GM23338 (cell line): ENCODE data around the gene DMGDH.

Experiments
- CREB1 ChIP-seq: fragments of 250-450 bp; sonication (Bioruptor Pico); IDR thresholded peaks from 2 replicates; pipeline ENCODE4 v1.5.0; 2020; ENCODE audit warnings: low read depth, mild to moderate bottlenecking, moderate library complexity
- CTCF ChIP-seq, 2 experiments: fragments of 200-600 bp in 1 of 2; sonication (generic) in 1 of 2; conservative IDR thresholded peaks; 2 replicates each; pipeline versions ENCODE4 v1.5.1 to v1.6.1; 2016 to 2017; ENCODE audit warnings: antibody characterized with exemption in 2 of 2, low read depth in 2 of 2, mild to moderate bottlenecking in 2 of 2, moderate library complexity in 1 of 2
- EZH2 ChIP-seq: fragments of 200-600 bp; sonication (generic); IDR thresholded peaks from one replicate; pipeline ENCODE4 v1.8.0; 2017; ENCODE audit warnings: antibody characterized with exemption, mild to moderate bottlenecking, low read depth; ENCODE audit not compliant: unreplicated experiment
- EZH2phosphoT487 ChIP-seq: fragments of 200-600 bp; sonication (generic); IDR thresholded peaks from one replicate; pipeline ENCODE4 v1.8.1; 2018; ENCODE audit warnings: antibody characterized with exemption; ENCODE audit not compliant: unreplicated experiment
- JUNB ChIP-seq: IDR thresholded peaks from one replicate; pipeline ENCODE4 v1.6.1; 2016; ENCODE audit warnings: antibody characterized with exemption; ENCODE audit not compliant: unreplicated experiment
- NANOG ChIP-seq: IDR thresholded peaks from 2 replicates; pipeline ENCODE4 v1.6.1; 2016; ENCODE audit warnings: antibody characterized with exemption, borderline replicate concordance
- POLR2AphosphoS5 ChIP-seq: IDR thresholded peaks from 2 replicates; pipeline ENCODE4 v1.6.1; 2016; ENCODE audit warnings: antibody characterized with exemption, low read depth
- REST ChIP-seq: IDR thresholded peaks from one replicate; pipeline ENCODE4 v1.6.1; 2018; ENCODE audit warnings: antibody characterized with exemption; ENCODE audit not compliant: unreplicated experiment
- STAT1 ChIP-seq: IDR thresholded peaks from one replicate; pipeline ENCODE4 v1.6.1; 2016; ENCODE audit warnings: antibody characterized with exemption; ENCODE audit not compliant: unreplicated experiment
- ZNF114 ChIP-seq: fragments of 250-450 bp; sonication (Bioruptor Pico); IDR thresholded peaks from 2 replicates; pipeline ENCODE4 v1.5.0; 2020; ENCODE audit warnings: mild to moderate bottlenecking, moderate library complexity
- ZNF331 ChIP-seq: fragments of 250-450 bp; sonication (Bioruptor Pico); IDR thresholded peaks from 2 replicates; pipeline ENCODE4 v1.5.0; 2020; ENCODE audit warnings: low read depth, mild to moderate bottlenecking, moderate library complexity
- TF ChIP-seq, protein P1 (sequence below): fragments of 250-450 bp; sonication (Bioruptor Pico); IDR thresholded peaks from 2 replicates; pipeline ENCODE4 v1.5.0; 2020; ENCODE audit warnings: mild to moderate bottlenecking, moderate library complexity
- TF ChIP-seq, protein P2 (sequence below): IDR thresholded peaks from 2 replicates; pipeline ENCODE4 v1.6.1; 2016; ENCODE audit warnings: antibody characterized with exemption

GRCh38 chr5:79035237-79035636 is 34.2 kb downstream of the DMGDH start:
- TF ChIP-seq CTCF (conservative IDR thresholded peaks at IDR 0.05; ENCODE audit: low read depth in 2 of 2) (no peak), EZH2phosphoT487 (no peak), POLR2AphosphoS5 (no peak), EZH2 (no peak), REST (no peak), STAT1 (no peak), JUNB (no peak), CREB1 (CRISPR knock-in tag) (no peak), NANOG (no peak), ZNF331 (no peak), ZNF114 (no peak)
- TF ChIP-seq, protein P1, sequence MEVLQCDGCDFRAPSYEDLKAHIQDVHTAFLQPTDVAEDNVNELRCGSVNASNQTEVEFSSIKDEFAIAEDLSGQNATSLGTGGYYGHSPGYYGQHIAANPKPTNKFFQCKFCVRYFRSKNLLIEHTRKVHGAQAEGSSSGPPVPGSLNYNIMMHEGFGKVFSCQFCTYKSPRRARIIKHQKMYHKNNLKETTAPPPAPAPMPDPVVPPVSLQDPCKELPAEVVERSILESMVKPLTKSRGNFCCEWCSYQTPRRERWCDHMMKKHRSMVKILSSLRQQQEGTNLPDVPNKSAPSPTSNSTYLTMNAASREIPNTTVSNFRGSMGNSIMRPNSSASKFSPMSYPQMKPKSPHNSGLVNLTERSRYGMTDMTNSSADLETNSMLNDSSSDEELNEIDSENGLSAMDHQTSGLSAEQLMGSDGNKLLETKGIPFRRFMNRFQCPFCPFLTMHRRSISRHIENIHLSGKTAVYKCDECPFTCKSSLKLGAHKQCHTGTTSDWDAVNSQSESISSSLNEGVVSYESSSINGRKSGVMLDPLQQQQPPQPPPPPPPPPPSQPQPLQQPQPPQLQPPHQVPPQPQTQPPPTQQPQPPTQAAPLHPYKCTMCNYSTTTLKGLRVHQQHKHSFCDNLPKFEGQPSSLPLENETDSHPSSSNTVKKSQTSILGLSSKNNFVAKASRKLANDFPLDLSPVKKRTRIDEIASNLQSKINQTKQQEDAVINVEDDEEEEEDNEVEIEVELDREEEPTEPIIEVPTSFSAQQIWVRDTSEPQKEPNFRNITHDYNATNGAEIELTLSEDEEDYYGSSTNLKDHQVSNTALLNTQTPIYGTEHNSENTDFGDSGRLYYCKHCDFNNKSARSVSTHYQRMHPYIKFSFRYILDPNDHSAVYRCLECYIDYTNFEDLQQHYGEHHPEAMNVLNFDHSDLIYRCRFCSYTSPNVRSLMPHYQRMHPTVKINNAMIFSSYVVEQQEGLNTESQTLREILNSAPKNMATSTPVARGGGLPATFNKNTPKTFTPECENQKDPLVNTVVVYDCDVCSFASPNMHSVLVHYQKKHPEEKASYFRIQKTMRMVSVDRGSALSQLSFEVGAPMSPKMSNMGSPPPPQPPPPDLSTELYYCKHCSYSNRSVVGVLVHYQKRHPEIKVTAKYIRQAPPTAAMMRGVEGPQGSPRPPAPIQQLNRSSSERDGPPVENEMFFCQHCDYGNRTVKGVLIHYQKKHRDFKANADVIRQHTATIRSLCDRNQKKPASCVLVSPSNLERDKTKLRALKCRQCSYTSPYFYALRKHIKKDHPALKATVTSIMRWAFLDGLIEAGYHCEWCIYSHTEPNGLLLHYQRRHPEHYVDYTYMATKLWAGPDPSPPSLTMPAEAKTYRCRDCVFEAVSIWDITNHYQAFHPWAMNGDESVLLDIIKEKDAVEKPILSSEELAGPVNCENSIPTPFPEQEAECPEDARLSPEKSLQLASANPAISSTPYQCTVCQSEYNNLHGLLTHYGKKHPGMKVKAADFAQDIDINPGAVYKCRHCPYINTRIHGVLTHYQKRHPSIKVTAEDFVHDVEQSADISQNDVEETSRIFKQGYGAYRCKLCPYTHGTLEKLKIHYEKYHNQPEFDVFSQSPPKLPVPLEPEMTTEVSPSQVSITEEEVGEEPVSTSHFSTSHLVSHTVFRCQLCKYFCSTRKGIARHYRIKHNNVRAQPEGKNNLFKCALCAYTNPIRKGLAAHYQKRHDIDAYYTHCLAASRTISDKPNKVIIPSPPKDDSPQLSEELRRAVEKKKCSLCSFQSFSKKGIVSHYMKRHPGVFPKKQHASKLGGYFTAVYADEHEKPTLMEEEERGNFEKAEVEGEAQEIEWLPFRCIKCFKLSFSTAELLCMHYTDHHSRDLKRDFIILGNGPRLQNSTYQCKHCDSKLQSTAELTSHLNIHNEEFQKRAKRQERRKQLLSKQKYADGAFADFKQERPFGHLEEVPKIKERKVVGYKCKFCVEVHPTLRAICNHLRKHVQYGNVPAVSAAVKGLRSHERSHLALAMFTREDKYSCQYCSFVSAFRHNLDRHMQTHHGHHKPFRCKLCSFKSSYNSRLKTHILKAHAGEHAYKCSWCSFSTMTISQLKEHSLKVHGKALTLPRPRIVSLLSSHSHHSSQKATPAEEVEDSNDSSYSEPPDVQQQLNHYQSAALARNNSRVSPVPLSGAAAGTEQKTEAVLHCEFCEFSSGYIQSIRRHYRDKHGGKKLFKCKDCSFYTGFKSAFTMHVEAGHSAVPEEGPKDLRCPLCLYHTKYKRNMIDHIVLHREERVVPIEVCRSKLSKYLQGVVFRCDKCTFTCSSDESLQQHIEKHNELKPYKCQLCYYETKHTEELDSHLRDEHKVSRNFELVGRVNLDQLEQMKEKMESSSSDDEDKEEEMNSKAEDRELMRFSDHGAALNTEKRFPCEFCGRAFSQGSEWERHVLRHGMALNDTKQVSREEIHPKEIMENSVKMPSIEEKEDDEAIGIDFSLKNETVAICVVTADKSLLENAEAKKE (CRISPR knock-in tag): no peak
- TF ChIP-seq, protein P2, sequence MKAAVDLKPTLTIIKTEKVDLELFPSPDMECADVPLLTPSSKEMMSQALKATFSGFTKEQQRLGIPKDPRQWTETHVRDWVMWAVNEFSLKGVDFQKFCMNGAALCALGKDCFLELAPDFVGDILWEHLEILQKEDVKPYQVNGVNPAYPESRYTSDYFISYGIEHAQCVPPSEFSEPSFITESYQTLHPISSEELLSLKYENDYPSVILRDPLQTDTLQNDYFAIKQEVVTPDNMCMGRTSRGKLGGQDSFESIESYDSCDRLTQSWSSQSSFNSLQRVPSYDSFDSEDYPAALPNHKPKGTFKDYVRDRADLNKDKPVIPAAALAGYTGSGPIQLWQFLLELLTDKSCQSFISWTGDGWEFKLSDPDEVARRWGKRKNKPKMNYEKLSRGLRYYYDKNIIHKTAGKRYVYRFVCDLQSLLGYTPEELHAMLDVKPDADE: no peak
